Lower leg skin (tissue), 3 donors: ENCODE results near the gene FREM2.

Experiments
- CTCF ChIP-seq, 3 donors: fragments of 450-650 bp; IDR thresholded peaks; one replicate each; pipeline ENCODE4 v1.5.1; 2016; ENCODE audit warnings: antibody characterized with exemption in 3 of 3, mild to moderate bottlenecking in 3 of 3, moderate library complexity in 2 of 3
- POLR2A ChIP-seq, 2 donors: fragments of 450-650 bp; IDR thresholded peaks; one replicate each; pipeline ENCODE4 v1.6.1; 2016 to 2017; ENCODE audit warnings: antibody characterized with exemption in 2 of 2, mild to moderate bottlenecking in 1 of 2, moderate library complexity in 1 of 2

- TF ChIP-seq CTCF (IDR thresholded peaks at IDR 0.05) (no peak), POLR2A (IDR thresholded peaks at IDR 0.05) (no peak)
These were observed 246.9 kb downstream of the FREM2 start for GRCh38 chr13:38933786-38934185.
